ENCODE measurements around the gene MAB21L4. TPM values are rescaled to one million over a fixed set of nuclear protein-coding genes. Genes with fewer than 3 reads are reported as not detected.

Gene MAB21L4
- total RNA-seq, 1 donor from 2014 or later = not detected

DNA sequence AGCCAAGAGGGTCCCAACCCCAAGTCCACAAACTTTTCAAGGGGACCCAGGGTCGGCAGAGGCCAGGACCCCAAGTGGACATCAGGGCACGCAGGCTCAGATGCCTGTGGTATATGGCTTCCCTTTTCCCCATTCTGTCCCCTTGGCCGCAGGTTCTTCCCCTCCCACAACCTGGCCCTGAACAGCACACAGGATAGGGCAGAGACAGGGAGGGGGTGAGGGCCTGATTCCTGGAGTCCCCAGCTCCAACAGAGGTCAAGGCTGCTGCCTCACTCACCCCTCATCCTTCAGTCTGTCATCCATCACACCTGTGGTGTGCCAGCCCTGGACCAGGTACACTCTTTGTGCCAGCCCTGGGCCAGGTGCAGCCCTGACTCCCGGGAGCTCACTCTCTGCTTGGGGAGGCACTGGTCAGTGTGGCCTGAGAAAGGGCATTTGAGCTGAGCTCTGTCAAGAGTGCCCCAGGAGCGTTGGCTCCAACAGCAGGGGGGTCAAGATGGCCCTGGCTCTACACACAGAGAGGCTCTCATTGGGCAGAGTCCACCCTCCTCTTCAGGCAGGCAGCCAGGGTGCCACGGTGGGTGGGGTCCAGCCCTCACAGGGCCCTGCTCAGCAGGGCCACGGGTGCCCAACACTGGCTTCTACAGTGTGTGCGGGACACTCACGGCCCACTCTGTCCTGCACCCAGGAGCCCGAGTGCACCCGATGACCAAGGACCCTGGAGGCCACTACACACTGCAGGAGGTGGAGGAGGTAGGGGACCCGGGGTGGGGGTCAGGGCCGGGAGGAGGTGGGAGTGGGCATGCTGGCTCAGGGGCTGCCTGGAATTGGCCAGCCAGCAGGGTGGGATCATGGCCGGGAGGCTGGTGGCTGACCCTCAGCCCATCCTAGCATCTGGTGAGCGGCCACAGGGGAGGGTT, 25.7 kb downstream of the MAB21L4 start:
- no peaks in the 10 kb centered on the region for H3K9me3 Mint-ChIP-seq (ENCODE audit: unreplicated experiment)
- H3K27ac Mint-ChIP-seq (ENCODE audit: unreplicated experiment) = no peak overlapping the region
- no peak overlapping the region for H3K4me3 Mint-ChIP-seq (ENCODE audit: unreplicated experiment)
- no peaks in the 10 kb centered on the region for H3K36me3 Mint-ChIP-seq (ENCODE audit: unreplicated experiment)
- H3K4me1 Mint-ChIP-seq (ENCODE audit: unreplicated experiment) = no peaks in the 10 kb centered on the region
- H3K27me3 Mint-ChIP-seq (ENCODE audit: unreplicated experiment) = peaks cover 29% of the 10 kb centered on the region
- DNase-seq (ENCODE audit: extremely low spot score, unreplicated experiment) = no peak
- no peak for TF ChIP-seq CTCF (IDR thresholded peaks at IDR 0.05)

DNA sequence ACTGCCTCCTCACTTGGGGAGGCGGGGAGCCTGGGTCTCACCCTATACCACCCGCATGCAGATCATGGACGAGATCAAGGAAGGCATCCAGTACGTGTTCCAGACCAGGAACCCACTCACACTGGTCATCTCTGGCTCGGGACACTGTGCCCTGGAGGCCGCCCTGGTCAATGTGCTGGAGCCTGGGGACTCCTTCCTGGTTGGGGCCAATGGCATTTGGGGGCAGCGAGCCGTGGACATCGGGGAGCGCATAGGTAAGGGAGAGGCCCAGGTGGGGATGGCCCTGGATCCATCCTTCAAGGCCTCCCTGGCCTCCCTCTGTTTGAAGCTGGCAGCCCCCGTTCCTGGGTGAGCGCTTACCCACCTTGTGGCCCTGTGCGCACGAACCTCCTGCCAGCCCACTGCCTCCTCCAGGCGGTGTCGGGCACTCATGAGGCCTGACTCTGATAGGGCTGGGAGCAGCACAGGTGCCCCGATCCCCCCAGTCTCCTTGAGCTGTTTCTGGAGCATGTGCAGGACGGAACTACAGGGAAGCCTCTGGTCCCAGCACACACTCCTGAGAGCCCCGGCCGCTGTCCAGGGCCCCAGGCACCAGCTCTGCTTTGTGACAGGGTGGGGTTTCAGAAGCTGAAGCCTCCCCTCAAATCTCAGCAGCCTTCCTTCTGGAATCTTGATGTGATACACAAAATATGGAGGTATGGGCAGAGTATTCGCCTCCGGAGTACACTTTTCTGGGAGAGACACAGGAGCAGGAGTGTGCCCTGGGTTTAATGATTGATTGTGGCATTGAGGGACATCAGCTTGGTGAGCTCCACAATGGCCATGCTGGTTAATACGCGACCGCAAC, 26.6 kb downstream of the MAB21L4 start:
- Mint-ChIP-seq H3K27ac (ENCODE audit: unreplicated experiment) (no peak overlapping the region), H3K36me3 (ENCODE audit: unreplicated experiment) (no peaks in the 10 kb centered on the region), H3K27me3 (ENCODE audit: unreplicated experiment) (peaks cover 35% of the 10 kb centered on the region), H3K4me3 (ENCODE audit: unreplicated experiment) (no peak overlapping the region), H3K4me1 (ENCODE audit: unreplicated experiment) (no peaks in the 10 kb centered on the region), H3K9me3 (ENCODE audit: unreplicated experiment) (no peaks in the 10 kb centered on the region)
- DNase-seq (ENCODE audit: extremely low spot score, unreplicated experiment) = no peak
- TF ChIP-seq CTCF (IDR thresholded peaks at IDR 0.05) = no peak

DNA sequence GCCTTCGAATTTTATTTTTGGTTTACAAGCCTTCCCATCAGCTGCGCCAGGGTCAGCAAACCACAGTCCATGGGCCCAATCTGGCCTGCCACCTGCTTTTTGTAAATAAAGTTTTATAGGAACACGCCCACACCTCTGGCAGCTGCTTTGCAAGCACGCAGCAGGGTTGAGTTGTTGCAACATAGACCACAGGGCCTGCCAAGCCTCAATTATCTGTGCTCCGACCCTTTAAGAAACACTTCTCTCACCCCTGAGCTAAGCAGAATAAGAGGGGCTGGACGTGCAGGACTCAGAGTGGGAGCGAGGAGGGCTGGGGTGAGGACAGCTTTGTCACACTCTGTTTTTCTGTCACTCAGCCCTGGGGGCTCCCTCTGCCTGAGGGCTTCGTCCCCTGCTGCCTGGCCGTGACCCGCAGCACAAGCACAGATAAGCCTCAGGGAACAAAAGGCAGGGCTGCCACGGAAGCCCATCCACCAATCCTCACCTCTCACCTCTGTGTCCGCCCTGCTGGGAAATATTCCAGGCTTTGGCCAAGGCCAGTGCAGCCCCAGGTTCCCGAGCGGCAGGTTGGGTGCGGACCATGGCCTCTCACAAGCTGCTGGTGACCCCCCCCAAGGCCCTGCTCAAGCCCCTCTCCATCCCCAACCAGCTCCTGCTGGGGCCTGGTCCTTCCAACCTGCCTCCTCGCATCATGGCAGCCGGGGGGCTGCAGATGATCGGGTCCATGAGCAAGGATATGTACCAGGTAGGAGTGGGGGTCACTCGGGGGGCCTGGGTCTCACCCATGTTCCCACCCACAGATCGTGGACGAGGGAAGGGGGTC, 27.5 kb downstream of the MAB21L4 start, which contains the start of gene AGXT:
TSS of gene AGXT (plus strand) at position 539 of the 823 bp plus-strand sequence. CDS start at position 581, 42 bp downstream.
- no peaks in the 10 kb centered on the region for H3K4me1 Mint-ChIP-seq (ENCODE audit: unreplicated experiment)
- peaks cover 44% of the 10 kb centered on the region for H3K27me3 Mint-ChIP-seq (ENCODE audit: unreplicated experiment)
- H3K27ac Mint-ChIP-seq (ENCODE audit: unreplicated experiment) = no peak within 1 kb of the TSS
- no peak for TF ChIP-seq CTCF (IDR thresholded peaks at IDR 0.05)
- no peak for DNase-seq (ENCODE audit: extremely low spot score, unreplicated experiment)
- H3K4me3 Mint-ChIP-seq (ENCODE audit: unreplicated experiment) = no peak within 1 kb of the TSS
- H3K36me3 Mint-ChIP-seq (ENCODE audit: unreplicated experiment) = no peaks in the 10 kb centered on the region
- no peaks in the 10 kb centered on the region for H3K9me3 Mint-ChIP-seq (ENCODE audit: unreplicated experiment)

GRCh38 chr2:240865391-240865790, 30.6 kb downstream of the MAB21L4 start:
- DNase-seq (ENCODE audit: extremely low spot score, unreplicated experiment) = no peak
- H3K4me3 Mint-ChIP-seq (ENCODE audit: unreplicated experiment) = no peak overlapping the region
- no peak for TF ChIP-seq CTCF (IDR thresholded peaks at IDR 0.05)
- no peaks in the 10 kb centered on the region for H3K36me3 Mint-ChIP-seq (ENCODE audit: unreplicated experiment)
- H3K4me1 Mint-ChIP-seq (ENCODE audit: unreplicated experiment) = no peaks in the 10 kb centered on the region
- H3K9me3 Mint-ChIP-seq (ENCODE audit: unreplicated experiment) = no peaks in the 10 kb centered on the region
- peaks cover 68% of the 10 kb centered on the region for H3K27me3 Mint-ChIP-seq (ENCODE audit: unreplicated experiment)
- no peak overlapping the region for H3K27ac Mint-ChIP-seq (ENCODE audit: unreplicated experiment)

Data from osteocyte (in vitro differentiated cells).